HG03196 (cell line): ENCODE data around the gene SLIT3.

Experiments used
- ATAC-seq: cut with Tn5 transposase; IDR thresholded peaks from one replicate; pipeline ENCODE4 v1.9.1; 2021; ENCODE audit not compliant: unreplicated experiment

The SLIT3 gene

DNA sequence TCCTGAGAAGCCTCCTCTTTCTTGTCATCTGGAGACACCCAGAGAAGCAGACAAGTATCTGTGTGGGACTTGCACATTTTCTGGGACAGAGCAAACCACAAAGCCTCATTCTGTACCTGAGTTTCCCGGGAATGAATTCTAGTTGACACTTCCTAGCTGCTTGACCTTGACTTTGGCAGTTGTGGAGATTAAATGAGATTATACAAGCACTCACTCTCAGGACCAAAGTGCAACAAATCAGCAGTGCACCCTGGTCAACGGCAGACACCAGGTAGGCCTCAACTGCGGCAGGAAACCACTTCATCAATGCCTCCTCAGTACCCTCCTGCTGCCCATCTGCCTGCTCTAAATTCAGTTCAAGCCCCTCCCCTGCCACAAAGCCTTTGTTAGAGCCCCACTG, 607.1 kb downstream of the SLIT3 start:
- ATAC-seq: no peak

DNA sequence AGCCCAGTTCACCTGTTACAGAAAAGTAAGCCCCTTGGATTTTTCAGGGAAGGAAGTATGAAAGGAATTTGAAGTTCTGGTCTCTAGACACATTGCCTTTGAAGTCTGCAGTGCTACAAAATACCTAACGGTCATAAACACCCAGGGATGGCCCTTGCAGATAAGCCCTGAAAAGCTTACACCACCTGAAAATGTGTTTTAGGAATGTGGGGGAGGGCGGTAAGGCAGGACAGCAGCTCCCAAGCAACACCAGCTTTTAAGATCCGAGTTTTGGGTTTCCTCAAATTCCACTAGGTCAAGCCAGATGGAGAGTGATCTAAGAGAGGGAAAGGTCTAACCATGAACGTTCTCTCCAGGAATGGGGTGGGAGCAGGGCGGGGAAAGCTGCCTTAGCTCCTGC, 607.6 kb downstream of the SLIT3 start:
- ATAC-seq: no peak

DNA sequence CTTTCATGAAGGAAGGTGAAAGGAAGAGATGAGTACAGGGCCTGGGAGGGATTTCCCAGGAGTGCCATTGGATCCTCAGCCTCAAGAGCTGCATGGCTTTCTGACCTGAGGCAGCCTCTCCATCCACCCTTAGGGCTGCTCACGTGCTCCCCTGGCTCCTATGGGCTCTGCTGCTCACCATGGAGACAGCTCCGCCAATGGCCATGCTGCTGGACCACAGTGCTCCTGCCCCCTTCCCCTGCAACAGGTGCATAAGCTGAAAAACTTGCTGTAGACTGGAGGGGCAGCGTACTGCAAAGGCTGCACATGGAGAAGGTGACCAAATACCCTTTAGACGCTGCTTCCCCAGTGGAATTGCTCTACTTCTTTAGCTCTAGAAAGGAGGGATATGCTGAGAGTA, 609.0 kb downstream of the SLIT3 start:
- ATAC-seq: no peak

DNA sequence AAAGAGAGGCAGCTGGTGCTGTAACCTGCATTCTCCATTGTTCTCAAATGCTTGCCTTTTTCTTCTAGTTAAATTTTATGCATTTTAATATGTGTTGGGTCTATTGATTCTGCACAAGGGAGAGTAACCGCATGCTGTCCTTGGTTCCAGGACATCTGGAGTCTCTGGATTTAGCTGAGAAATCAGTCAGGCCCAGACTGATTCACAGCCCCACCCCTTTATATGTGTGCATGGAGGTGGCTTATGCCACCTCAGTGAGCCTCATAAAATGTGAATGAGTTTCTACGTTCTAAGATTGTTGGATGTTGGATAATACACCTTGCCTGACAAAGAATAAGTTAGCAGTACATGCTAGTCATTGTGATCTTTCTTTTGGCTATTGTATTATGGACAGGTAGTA, 611.7 kb downstream of the SLIT3 start:
- ATAC-seq: no peak

DNA sequence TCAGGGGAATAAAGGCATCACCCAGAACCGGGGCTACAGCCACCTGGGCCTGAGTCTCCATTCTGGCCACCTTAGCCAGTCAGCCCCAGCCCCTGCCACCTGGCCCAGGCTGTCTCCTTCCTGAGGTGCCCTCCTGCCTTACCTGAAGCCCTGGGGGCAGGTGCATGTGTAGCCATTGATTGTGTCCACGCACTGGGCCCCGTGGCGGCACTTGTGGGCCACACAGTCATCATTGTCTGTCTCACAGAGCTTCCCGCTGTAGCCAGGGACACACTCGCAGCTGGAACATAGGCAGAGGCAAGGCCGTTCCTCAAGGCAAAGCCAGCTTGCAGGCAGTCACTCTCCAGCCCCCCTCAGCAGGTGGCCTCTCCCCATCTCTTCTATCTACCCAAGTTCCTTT, 614.1 kb downstream of the SLIT3 start:
- no peak for ATAC-seq

DNA sequence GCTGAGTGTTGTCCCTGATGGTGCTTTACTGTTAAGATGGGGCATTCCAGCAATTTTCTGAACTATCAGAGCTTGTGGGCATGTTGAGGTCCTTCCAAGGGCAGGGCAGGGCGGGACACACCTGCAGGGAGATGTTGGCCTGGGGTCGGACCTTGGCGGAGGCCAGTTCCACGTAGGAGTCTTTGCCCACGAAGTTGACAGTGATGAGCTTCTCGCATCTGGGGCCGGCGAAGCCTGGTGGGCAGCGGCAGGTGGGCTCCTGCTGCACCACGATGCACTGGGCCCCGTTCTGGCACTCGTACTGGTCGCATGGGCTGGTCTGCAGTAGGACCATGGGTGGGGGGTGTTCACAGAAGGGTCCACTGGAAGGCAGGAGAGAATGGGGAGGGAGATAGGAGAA, 615.4 kb downstream of the SLIT3 start:
- no peak for ATAC-seq

DNA sequence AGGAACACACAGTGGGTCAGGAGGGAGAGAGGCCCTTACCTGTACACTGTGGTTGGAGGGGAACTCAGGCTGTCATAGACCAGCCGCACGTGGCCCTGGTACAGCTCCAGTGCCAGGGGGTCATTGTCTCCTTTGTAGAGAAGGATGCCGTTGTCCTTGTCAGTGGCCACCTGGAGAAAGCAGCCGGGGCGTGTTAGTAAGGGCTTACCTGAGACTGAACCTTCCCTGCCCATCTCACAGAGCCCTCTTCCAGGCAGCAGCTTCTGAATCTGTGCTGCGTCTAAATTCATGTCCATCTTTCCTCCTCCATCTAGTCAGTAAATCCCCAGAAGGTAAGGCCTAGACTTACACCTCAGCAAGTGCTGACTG, 617.0 kb downstream of the SLIT3 start:
- ATAC-seq: no peak

DNA sequence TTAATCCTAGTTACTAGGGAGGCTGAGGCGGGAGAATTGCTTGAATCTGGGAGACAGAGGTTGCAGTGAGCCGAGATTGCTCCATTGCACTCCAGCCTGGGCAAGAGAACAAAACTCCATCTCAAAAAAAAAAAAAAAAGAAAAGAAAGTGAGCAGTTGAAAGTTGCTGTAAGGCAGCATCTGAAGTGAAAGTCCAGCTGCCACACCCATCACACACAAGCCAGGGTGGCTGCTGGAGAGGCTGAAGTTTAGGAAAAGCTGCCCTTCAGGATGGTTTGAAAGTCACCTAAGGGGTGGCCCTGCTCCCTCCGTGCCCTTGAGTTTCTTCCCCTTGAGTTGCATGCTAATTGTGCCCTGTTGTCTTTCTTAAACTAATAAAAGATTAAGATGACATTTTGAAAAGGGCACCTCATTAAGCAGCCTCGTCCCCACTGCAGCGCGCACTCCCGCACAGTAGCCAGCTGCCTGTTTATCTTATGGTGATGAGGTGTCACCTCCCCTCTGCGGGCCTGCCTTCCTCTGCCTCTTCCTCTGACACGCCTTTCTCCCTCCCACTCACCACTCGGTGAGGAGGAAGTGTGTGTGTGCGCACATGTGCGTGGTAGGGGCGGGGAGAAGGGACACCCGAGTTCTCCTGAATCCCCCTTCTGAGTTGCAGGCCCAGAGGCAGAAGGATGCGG, 617.6 kb downstream of the SLIT3 start:
- no peak for ATAC-seq

DNA sequence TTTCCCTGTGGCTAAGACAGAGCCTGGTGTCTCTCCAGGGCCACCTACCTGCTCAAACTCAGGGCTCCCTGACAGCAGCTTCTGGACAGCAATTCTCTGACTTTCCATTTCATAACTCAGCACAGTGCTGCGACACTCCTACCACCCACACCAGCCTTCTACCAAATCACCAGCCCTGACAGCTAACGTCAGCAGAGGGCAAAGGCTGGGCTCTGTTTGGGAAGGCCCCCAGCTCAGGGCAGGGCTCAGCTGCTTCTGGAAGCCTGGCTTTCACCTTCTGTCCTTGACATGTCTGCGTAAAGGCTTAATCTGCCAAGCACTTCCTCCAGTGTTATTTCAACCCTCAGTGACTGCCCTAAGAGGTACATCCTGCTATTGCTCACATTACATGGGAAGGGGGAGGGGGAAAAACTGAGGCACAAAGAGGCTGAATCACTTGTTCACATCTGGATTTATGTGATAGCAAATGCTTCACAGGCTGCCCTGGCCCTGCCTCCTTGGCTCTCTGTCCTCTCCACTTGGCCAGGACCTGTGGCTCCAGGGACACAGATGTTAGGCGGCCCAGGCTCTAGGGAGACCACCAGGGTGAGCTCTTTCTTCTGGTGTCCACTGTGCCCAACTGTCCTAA, 619.3 kb downstream of the SLIT3 start:
- ATAC-seq: no peak

DNA sequence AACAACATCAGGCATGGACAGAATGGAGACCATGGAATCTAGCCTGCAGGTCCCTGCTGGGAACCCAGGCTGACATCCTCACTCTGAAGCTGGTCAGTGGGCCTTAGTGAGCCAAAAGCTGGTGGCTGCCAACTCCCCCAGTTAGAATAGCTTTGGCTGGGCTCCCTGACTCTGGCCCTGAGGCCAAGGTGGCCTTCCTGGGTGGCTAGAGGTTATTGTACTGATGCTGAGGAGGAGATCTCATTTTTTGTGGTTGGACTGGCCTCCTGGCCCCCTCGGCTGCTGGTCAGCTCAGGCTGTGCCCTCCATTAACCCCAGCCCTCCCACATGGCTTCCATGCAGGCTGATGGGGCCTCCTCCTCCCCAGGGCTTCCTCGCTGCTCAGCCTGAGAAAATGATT, 620.5 kb downstream of the SLIT3 start:
- ATAC-seq: no peak

DNA sequence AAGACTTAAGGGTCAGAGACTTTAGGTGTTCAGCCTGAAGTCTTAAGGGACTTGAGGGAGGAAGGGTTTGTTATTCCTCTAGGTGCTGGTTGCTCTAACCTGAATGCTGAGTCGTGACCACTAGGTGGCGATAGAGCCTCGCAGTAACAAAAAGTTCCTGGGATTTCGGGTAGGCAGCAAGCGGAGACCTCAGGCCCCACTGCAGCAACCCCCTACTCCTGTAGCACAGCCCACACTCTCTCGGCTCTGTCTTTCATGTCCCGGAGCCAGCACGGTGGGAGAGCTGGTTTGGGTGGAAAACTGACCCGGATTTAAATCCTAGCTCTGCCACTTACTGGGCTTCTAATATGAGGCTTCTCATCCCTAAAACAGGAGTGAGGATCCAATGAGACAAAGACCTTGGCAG, 621.4 kb downstream of the SLIT3 start:
- no peak for ATAC-seq

DNA sequence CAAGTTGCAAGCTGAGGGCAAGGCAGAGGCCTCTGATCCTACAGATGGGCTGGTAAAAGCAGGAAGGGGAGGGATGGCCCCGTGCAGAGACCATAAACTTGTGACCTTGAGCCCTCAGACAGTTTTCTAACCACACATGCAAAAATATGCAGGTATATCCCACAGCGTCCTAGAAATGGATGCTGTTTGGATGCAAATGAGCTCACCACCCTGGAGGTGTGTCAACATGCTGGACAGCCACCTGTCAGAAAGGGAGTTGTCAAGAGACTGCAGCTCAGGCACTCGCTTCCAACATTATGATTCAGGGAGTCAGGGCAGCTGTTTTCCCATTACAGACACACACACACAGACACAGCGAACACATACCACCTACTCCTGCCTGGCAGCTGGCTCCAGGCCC, 624.4 kb downstream of the SLIT3 start:
- ATAC-seq: no peak

DNA sequence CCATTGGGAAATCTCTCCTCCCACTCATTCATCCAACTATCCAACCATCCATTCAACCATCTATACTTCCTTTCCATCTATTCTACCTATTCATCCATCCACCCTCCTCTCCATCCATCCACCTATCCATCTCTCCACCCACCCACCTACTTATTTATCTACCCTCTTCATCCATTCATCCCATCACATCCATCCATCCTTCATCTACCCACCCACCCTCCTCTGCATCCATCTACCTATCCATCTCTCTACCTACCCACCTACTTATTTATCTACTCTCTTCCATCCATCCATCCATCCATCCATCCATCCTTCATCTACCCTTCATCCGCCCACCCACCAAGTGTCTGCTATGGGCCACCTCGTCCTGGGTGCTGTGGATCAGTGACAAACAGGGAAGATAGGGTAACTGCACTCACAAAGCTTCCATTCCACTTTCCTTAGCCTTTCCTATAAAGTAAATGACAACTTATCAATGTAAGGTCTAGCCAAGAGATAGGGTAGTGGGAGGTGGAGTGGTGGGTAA, 625.0 kb downstream of the SLIT3 start:
- ATAC-seq: no peak

DNA sequence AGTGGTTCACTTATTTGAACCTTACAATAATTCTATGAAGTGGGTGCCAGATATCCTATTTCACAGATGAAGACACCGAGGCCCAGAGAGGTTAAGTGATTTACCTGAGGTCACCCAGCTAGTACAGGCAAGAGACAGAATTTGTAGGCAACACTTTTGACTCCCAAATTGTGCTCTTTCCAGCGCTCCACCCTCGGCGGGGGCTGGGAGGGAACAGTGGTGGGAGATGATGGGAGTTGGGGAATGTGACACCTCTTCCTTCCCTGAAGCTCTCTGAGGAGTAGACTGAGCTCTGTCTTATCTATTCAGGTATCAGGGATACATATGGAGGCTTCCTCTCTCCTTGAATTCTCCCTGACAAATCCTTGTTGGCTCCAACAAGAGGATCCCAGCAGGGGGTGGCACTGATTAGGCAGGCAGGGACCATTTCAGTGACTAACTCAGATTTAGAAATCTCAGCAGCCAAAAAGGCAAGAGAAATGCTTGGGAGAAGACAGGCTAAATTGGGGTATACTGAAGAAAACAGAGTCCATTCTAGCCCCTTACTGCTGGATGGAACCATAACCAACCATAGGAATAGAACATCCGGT, 626.0 kb downstream of the SLIT3 start:
- no peak for ATAC-seq

DNA sequence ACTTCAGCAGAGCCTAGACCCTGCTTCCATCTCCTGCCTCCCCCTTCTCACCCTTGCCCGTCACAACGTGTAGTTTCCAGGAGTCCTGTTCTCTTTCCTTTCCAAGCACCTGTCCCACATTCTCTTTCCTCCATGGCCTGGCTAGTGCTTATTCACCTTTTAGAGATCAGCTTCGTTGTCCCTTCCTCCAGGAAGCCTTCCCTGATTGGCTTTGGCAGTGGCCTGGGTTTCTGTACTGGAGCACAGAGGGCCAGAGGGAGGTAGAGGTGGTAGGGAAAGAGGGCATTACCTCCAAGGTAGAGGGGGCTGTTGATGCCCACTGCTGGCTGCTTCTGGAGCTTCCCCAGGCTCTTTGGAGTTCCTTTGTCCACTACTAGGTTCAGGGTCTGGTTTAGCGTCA, 628.1 kb downstream of the SLIT3 start:
- ATAC-seq: no peak

DNA sequence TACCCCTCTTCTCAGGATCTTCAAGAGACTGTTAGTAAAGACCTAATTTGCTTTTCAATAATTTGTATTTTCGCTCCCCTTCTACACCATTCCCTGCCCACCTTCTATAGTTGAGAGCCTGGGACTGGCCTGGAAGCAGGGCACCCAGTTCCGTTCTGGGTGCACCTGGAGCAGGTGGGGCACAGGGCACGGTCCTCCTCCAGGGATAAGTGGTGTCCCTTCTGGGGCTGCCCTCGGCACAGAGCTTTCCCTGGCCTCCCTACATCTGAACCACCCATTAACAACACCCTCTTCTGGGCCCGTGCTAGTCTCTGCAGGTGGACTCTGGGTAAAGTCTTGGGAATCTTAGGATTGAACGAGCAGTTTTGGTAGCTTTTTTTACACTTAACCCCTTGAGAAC, 628.9 kb downstream of the SLIT3 start:
- ATAC-seq: no peak

DNA sequence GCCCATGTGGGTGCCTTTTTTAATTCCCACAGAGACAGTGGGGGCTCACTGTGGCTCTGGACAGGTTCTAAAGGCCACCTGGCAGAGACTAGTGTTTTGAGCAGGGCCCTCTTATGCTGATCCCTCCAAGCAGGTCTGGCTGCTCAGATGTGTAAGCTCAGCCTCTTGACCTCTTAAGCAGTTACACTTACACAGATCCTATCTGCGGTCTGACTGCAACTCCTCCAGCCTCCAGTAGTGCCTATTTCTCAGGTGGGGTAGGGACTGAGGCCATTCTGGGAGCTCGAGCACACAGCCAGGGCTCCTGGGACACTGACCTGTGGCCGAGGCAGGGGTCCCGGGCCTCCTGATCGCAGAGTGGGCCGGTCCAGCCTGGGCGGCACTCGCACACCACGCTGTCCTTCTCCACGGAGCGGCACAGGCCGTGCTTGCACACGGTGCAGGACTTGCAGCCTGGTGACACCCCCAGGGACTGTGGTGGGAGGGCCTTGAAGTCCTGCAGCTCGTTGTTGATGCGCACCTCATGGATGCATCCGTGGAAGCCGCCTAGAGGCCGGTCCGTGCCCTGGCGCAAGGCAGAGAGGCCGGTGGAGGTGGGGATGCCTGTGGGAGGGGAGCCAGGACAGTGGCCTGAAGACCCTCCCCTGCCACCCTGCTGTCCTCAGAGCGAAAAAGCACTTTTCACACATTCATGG, 629.9 kb downstream of the SLIT3 start:
- ATAC-seq: no peak

DNA sequence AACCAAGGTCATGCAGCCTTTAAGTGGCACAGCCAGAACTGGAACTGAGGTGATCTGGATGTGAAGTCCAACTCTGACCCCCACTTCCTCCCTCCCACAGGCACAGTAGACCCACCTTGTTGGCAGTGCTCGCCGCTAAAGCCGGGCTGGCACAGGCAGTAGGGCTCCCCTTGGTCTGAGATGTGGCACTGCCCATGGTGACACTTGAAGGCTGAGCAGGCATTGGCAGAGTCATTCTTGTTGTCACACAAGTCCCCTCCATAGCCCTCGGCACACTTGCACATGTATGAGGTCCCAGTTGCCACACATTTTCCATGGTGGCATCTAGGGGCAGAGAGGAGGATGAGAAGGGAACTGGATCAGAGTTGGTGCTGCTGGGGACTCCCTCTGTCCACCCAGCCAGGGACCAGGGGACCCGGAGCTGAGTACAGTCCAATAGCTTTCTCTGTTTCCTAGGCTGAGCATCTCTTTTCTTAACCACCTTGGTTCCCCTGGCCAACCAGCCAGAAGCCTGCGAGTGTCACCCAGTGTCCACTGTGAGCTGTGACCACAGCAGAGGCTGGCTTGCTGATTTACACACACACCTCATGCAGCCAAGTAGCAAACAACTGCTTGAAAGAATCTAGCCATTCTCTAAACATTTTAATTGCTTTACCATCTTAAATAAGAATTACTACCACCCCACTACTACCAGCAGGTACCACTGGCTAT, 631.1 kb downstream of the SLIT3 start:
- ATAC-seq: no peak

DNA sequence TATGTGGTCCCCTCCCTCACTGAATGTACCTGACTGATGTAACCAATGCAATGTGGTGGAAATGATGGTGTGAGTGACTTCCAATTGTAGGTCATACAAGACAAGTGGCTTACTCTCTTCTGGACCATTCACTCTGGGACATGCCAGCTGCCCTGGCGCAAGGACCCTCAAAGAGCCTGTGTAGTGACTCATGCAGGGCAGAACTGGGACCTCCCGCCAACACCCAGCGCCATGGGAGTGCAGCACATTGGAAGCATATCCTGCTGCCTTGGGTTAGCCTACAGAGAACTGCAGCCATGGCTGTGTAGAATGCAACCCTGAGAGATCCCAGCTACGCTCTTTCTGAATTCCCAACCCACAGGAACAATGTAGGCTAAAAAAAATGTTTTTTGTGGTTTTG, 631.8 kb downstream of the SLIT3 start:
- no peak for ATAC-seq

DNA sequence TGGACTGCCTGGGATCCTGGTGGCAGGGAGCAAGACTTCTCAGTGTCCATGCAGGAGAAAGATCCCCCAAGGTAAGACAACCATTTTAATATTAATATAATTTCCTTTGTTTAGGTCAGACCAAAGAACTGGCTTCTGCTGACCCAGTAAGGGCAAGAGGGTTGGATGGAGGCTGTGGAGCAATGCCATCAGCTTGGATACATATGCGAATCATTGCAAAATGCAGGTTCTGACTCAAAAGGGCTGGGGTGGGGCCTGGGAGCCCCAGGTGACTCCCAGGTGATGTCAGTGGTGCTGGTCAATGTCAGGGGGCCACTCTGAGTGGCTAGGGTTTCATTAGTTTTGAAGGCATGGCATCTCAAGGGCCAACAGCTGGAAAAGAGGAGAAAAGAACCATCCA, 632.9 kb downstream of the SLIT3 start:
- ATAC-seq: no peak

DNA sequence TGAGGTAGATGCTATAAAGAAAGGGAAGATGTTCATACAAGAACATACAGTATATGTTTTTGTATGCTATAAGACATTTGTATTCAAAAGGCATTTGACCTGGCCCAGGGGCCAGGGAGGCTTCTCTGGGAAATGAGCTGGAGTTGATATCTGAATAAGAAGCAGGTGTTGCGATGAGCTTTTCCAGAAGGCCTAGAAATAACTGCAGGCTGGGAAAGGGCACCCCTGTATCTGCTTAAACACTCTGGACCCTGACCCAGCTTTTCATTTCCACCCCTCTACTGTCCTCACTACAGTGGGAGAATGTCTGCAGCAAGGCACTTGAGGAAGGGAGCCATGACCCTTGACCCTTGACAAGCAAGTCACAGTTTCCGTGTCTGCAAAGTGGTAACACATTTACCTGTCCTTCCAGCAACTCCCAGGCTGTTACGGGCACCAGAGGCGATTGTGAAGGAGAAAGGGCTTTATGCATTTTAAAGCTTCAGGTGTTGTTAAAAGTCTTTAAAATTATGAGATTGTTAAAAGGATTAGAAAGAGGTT, 633.6 kb downstream of the SLIT3 start:
- no peak for ATAC-seq
